Stimulated activated CD4-positive, alpha-beta T cell treated with anti-CD3 and anti-CD28 coated beads, TNF-alpha, amount 100 ng/mL, for 24 hours (primary cell): ENCODE measurements around the gene ACY1.

Experiments
- DNase-seq, 3 experiments: peaks; one replicate each; pipeline ENCODE4 v3.0.0-alpha.2; 2020; ENCODE audit warnings: low read depth in 3 of 3

Gene ACY1

DNA sequence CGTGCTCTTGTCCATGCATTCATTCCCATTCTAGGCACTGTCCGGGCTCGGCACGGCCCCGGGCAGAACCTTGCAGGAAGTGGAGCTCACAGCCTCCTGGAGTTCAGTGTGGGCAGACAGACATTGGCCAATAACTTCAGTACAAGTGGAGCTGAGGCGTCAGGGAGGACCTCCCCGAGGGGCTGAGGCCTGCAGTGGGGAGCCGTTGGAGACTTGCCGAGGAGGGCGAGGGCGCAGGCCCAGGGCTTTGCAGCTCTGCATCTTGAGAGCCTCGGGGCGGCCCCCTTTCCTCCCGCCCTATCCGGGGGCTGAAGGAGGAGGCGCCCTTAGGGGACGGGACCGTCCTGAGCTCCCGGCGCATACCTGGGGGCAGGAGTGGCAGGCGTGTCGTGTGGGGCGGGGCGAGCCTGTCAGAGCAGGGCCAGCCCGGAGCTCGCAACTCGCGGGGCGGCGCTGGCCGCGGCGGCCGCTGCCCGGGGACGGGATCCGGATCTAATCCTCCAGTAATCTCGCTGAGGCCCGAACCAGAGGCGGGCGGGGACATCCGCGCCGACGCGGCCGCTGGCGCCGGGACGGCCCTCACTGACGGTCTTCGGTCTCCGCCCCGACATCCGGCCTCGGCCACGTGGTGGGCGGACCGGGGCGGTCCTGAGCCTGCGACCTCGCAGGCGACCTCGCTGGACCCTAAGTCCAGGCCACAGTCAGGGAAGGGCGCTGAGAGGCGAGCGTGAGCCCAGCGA is at the start of gene ACY1:
Gene ACY1, plus strand, starts transcription at position 698 of the 740 bp plus-strand sequence. CDS start 530 bp downstream, outside the sequence.
- peak; percentile 46 to 85 (median 64) for DNase-seq

DNA sequence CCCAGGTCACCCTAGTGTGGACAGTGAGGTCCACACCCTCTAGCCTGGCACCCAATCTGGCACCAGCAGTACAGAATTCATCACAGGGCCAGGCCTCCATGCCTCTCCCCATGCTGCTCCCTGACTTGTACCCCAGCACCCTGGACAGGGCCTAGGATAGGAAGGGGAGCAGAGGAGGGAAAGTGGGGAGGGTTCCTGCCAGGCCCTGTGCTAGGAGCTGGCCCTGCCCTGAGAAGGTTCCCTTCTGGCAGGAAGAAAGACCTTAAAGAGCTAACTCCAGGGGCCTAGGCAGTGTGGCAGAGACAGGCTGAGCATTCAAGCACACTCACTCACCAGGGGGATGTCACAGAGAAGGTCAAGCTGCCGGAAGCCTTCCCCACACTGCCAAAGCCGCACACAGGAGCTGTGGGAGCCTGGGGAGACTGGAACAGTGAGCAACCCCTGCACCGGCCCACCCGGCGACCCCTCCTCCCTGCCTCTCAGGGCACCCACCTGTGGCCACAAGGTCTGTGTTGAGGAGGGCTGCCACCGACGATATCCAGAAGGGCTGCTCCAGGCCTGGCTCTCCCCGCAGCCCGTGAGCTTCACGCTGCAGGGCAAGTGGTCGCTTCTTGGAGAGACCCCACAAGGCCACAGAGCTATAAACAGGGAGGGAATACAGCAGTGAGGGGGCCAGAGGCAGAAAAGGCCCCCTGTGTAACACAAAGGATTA is 49.0 kb upstream of the ACY1 start:
- DNase-seq = no peak

DNA sequence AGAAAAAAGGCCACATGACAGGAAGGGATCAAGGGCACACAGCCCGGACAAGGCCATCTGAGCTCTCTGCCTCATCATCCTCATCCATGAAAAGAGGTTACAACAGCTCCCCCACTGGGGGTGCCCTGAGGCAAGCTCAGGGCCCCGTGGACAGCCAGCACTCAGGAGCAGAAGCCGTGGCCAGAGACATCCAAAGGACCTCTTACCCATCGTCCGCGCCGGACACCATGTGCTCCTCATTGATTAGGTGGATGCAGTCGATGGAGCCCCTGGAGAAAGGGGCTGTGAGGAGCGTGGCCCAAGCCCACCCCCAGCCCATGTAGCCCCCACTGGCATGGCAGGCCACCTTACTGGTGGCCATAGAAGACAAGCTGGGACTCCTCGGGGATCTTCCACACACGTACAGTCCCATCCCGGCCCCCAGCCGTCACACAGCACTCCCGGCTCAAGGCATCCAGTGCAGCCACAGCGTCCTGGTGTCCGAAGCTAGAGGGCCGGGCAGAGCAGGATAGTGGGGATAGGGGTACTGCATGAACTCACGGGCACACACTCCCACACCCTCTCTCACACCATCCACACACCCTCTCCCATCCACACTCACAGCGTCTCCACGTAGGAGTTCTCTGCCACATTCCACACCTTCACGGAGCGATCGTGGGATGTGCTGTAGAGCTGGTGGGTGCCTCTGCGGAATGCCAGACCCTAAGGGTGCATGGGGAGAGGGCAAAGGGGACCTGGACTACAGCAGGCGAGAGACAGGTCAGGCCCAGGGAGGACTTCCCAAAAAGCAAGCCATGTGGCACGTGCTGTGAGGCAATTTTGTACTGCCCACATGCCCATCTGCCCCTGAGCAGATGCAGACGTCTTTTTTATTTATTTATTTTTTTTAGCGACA is 48.1 kb upstream of the ACY1 start:
- DNase-seq = no peak

DNA sequence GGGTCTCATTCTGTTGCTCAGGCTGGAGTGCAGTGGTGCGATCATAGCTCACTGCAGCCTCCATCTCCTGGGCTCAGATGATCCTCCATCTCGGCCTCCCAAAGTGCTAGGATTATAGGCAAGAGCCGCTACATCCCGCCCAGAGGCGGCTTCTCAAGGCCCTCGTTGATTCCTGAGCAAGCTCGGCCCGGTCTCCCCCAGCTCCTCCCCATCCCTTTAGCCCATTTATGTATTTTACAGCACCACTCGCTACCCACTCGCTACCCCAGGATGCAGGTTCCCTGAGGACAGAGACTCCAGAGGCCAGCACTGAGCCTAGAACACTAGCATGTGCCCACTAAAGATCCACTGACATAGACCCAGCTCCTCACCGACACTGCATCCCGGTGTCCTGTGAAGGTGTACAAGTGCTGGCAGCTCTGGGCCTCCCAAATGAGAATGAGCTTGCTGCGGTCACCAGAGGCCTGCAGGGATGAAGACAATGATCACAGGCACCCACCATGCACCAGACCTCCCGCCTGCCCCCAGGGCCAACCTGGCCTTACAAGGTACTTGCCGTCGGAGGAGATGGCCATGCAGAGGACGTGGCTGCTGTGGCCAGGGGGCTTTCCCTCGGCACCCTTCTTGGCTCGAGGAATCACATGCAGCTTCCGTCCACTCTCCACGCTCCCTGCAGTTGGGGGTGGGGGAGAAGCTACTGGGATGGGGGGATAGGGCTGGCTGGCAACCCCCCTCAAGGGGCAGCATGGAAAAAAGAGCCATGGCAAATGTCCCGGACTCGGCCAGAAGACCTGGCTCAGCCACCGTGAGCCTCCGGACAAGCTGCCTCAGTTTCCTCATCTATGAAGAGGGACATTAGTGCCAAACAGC is 47.2 kb upstream of the ACY1 start:
- DNase-seq = no peak

DNA sequence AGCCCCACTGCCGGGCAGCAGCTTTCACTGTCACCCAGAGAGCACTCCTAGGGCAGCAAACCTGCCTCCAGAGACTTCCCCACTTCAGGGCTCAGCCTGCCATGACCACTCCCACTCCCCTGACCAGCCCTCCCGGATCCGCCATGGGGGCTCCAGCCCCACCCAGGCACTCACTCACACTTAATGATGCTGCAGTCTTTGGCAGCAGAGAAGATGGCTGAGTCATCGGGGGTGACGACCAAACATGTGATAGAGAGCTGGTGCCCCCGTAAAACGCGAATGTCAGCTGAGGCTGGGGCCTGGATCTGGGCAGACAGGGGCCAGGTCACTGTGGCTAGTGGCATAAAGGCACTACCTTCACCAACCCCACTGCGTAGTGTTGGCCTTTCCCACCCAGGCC is 46.3 kb upstream of the ACY1 start:
- no peak for DNase-seq

DNA sequence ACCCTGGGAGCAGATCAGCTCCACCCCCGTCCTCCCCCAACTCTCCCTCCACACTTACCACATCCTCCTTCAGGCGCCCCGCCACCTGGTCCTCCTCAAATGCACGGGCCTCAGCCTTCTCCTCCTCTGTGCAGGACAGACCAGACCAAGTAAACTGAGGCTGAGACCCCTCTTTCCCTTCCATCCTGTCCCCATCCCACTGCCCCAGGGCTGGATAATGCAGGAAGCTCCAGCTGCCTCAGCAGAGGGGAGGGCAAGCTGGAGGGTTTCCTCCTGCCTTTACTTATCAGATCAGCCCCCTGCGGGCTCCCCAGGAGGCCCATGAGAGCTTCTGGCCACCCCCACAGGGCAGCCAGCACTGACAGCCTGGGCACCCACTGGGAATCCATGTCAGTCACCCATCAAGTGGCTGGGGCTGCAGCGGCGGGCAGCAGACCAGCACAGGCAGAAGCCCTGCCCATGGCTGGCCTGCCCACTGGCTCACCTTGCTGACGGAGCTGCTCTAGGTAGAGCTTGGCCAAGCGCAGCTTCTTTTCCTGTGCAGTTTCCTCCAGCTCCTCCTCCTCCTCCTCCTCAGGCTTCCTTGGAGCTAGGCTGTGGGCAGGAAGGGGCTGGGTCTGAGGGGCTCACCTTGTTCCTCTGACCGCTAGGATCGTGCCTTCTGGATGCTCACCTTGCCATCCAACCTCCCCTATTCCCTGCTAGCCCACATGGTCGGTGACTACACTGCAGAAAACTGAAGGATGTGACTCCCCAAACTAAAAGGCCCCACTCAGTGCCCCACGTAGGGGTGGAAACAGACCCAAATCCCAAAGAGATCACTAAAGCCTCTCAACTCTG is 45.5 kb upstream of the ACY1 start:
- DNase-seq = no peak

DNA sequence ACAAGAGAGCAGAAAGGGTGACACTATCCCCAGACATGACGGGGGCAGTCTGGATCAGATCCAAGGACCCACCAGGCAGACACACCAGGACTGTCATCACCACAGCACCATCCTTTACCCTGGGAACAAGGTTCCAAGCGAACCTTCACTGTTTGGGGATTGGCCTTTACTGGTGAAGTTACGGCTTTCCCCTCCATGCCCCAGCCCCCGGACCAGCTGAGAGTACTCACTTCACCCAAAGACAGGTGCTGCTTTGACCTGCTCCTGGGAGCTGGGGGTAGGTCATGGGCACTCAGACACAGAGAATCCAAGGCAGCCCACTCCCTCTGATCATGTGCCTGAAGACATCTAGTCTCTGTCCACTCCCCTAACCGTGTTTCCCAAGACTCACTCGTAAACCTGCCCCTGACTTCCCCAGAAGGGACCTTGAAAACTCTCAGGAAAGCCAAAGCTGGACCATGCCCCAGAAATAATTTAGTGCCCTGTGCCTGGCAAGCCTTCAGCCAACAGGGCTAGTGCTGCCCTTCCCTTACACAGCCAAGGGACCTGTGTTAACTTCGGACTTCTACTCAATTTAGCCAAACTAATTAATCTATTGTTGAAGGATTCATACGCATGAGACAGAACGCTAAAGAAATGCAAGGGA is 44.4 kb upstream of the ACY1 start:
- DNase-seq = no peak

DNA sequence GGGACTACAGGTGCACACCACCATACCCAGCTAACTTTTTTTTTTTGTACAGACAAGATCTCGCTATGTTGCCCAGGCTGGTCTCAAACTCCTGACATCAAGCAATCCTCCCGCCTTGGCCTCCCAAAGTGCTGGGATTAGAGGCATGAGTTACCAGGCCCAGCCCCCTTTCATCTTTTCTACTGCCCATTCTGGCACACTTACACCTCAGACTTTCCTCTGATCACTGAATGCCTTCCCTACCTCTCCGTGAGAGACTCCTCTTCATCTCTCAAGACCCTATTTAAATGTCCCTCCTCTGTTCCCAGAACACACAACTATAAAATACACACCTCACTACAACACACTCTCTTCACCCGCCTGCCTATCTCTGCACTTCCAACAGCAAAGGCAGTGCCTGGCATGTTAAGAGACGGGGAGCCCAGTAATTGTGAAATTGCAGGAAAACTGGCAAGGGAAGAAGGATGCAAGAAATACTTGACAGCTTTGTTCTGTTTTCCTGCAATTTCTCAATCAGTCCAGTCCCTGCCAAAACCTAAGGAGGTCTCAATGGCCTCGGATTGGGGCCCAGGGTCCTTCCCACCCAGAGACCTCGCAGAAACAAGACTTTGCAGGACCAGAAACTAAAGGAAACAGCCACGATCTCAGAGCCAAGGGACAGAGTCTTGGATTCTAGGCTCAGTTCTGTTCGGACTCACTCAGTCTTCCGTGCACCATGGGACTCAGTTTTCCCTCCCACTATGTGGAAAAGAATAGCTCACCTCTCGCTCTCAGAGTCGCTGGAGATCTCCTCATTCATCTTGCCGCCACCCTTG is 42.5 kb upstream of the ACY1 start:
- DNase-seq = no peak

DNA sequence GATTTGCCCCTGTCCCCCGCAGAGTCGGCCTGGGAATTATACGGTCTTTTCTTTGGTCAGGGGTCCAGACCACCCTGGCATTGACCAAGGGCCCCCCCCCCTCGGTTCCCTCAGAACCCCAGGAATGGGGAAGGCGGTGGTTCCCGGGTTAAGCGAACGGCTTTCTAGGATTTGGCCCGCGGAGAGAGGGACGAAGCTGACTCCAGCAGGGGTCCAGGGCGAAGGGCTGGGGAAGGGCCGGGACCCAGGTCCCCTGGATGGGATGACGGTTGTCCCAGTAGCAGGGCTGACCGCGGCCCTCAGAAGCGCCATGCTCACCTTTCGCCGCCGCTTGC is 41.9 kb upstream of the ACY1 start:
- DNase-seq = no peak

DNA sequence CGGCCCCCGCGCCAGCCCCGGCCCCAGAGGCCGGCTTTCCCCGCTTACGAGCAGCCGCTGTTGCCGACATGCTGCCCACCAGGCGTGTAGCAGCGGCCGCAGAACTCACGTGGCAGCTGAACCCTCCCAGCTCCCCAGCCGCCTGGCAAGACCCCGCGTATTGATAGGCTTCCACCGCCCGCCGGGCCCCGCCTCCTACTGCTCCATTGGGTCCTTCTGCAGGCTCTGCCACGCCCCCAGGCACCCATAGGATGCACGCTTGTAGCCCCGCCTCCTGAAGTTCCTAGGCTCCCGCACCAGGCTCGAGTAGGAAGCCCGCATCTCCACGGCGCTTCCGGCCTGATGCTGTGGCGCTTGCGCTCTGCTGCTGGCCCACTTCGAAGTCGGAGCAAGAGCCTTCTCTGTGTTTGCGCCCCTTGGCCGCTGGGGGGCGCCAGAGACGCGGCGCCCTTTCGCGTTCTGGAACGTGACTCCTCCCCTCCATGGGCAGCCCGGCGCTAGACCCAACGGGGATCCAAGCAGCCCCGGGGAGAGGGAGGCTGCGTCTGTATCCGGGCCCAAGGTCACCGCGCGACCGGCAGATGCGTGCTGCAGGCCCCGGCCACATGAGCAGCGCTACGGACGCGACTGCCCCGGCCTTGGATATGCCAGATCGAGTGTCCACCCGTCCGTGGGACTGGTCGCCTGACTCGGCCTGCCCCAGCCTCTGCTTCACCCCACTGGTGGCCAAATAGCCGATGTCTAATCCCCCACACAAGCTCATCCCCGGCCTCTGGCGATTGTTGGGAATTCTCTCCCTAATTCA is 41.3 kb upstream of the ACY1 start, which contains the start of the genes PARP3 and RRP9:
Gene PARP3, plus strand, starts transcription at position 566 of the 805 bp plus-strand sequence. CDS start 993 bp downstream, outside the sequence.
Gene RRP9, minus strand, starts transcription at position 107 of the 805 bp plus-strand sequence. Its CDS starts 37 bp downstream, at position 70.
- peak; percentile 98 to 100 (median 99) for DNase-seq

DNA sequence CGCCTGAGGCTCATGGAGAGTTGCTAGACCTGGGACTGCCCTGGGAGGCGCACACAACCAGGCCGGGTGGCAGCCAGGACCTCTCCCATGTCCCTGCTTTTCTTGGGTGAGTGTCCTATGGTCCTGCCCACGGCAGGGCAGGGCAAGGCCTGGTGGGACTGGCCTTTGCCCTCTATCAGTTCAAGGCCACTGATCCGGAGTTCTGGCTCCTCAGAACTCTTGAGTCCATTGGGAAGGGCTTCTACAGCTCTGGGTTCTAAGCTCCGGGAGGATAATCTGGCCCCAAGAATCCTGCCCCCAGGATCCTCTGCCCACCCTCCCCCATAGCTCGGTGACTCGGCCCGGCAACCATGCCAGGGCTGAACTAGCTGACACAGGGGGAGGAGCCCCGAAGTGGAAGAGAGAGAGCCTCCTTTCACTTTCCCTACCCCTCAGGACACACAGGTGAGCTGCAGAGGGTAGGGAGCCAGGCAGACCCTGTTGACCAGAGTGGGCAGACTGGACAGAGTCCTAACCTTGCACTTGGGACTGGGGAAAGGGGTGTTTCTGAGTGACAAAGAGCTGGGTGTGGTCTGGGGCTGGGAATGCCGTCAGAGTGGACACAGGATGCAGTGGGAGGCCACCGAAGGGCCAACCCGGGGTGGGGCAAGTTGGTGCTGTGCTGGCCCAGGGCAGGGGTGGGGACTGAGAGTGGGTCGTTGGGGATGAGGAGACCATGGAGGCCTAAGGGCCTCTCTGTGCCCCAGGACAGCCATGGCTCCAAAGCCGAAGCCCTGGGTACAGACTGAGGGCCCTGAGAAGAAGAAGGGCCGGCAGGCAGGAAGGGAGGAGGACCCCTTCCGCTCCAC is 40.5 kb upstream of the ACY1 start:
- peak; percentile 40 to 63 (median 44) for DNase-seq

DNA sequence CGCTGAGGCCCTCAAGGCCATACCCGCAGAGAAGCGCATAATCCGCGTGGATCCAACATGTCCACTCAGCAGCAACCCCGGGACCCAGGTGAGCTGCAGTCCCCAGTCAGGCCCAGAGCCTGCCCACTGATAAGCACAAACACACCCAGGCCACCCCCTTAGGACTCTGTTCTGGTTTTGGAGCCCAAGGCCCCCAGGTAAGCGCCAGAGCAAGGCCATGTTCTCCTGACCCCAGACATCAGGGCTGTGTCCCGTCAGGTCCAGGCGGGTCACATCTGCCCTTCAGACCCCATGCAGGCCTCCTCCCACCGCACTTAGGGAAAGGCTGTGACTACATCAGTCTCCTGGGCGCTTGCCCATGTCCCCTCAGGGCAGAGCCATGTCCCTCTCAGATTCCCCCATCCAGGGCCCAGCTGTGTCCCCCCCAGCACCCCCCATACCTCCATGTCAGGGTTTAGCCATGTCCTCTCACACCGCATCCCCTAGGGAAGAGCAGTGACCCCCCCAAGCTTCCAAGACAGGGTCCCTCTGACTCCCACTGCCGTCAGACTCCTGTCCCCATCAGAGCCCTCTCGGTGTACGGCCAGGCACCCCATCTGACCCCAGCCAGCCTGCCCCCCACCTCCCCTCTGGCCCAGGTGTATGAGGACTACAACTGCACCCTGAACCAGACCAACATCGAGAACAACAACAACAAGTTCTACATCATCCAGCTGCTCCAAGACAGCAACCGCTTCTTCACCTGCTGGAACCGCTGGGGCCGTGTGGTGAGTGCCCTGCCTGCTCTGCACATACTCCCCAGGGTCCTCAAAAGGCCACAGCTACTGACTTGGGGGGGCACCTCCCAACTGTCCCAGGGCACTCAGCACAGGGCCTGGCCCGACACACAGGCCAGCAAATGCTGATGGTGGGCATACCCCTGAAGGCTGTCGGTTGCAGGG is 39.6 kb upstream of the ACY1 start:
- no peak for DNase-seq

DNA sequence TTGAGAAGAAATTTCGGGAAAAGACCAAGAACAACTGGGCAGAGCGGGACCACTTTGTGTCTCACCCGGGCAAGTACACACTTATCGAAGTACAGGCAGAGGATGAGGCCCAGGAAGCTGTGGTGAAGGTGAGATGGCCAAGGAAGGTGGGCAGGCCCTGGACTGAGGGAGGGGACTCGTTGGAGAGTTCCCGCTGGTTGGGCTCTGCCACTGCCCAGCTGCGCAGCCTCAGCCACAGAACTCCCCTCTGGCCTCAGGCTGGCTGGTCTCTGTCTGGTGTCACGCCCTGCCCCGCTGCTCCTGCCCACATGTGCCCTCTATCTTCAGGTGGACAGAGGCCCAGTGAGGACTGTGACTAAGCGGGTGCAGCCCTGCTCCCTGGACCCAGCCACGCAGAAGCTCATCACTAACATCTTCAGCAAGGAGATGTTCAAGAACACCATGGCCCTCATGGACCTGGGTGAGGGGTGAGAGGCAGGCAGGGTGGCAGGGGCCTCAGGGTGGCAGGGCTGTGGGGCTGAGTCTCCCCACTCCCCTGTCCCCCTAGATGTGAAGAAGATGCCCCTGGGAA is 38.8 kb upstream of the ACY1 start:
- DNase-seq = no peak

DNA sequence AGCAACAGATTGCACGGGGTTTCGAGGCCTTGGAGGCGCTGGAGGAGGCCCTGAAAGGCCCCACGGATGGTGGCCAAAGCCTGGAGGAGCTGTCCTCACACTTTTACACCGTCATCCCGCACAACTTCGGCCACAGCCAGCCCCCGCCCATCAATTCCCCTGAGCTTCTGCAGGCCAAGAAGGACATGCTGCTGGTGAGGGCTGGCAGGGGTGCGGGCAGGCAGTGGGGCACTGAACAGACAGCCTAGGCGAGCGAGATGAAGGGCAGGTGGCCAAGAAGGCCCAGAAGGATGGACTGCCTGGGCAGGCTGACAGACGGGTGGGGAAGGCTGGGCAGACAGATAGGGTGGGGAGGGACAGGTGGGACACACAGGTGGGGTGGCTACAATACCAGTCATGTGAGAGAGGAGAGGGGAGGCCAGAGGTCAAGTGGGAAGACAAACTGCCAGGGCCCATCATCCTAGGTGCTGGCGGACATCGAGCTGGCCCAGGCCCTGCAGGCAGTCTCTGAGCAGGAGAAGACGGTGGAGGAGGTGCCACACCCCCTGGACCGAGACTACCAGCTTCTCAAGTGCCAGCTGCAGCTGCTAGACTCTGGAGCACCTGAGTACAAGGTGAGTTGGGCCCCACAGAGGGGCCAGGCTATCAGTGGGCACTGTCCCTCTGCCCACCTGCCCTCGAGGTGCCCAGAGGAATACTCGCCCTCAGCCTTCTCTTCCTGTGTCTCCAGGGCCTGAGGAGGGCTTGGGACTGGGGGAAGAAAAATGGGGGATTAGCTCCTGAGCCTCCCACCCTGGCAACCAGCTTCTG is 38.1 kb upstream of the ACY1 start:
- DNase-seq = no peak
